Measurements from ENCODE around the gene DUS3L. TPM values are rescaled to one million over a fixed set of nuclear protein-coding genes. Genes with fewer than 3 reads are reported as not detected.

The DUS3L gene
- total and polyA plus RNA-seq, 2 of the 8 experiments (the other 6 are each of a cell fraction or from before 2014, with no cell fraction given) = 37.6 to 39.1 TPM

DNA sequence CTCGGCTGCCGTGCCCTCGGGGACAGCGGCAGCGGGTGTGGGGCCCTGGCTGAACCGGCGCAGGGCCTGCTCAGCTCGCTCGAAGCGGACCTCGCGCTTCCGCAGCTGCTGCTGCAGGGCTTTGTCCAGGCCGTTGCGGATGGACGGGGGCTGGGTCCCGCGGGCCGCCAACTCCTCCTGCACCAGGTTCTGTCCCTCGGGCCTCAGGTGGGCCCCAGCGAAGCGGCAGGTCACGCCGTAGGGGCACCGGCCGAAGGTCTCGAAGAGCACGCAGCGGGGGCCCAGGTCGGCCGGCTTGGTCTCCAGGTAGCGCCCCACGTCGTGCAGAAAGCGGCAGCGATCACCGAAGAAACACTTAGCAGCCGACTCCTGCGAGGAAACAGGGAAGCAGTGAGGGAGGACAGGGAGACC lies 1.6 kb downstream of the DUS3L start:
- CTCF ChIA-PET (ENCODE audit: partially characterized antibody) = interaction anchor here (1.0 kb wide), 1 partner anchor 15 kb away, joined by 5 read pairs; no protein-coding TSS in a partner anchor
- Histone ChIP-seq H2BK15ac (ENCODE audit: low read length) (no peak overlapping the region), H3K79me2 (ENCODE audit: control insufficient read depth in 1 of 2, insufficient read depth in 2 of 2, low read length in 2 of 2) (no peaks in the 10 kb centered on the region), H3K9me3 (ENCODE audit: insufficient read depth in 2 of 2, low read depth in 1 of 2, low read length in 1 of 2) (no peaks in the 10 kb centered on the region), H2AFZ (ENCODE audit: low read length) (no peak overlapping the region), H3K27ac (ENCODE audit: low read depth, low read length) (no peak overlapping the region), H3K56ac (replicated peaks; ENCODE audit: insufficient read length, low read depth, low read length) (no peak overlapping the region), H3K9ac (replicated peaks in 1 of 4; ENCODE audit: extremely low read depth in 1 of 4, low read depth in 3 of 4, low read length in 3 of 4) (no peak overlapping the region), H3K14ac (ENCODE audit: insufficient read length) (no peak overlapping the region), H4K20me1 (replicated peaks in 1 of 2; ENCODE audit: control insufficient read depth in 1 of 2, insufficient read depth in 2 of 2, low read length in 2 of 2) (peaks cover 0 to 10% of the 10 kb centered on the region in 2 experiments), H3K18ac (ENCODE audit: extremely low read depth, low read length) (no peak overlapping the region), H2BK5ac (ENCODE audit: low read depth, low read length) (no peak overlapping the region), H3K23me2 (ENCODE audit: low read depth, low read length) (peaks cover 3% of the 10 kb centered on the region; the same call in 1 of the 2 replicates), H3K4me2 (ENCODE audit: insufficient read depth in 1 of 2, low read depth in 2 of 2, low read length in 2 of 2) (no peak overlapping the region), H4K91ac (replicated peaks; ENCODE audit: insufficient read length, low read length) (no peak overlapping the region), H3K4me1 (replicated peaks in 1 of 4; ENCODE audit: control insufficient read depth in 3 of 4, insufficient read depth in 4 of 4, low read length in 3 of 4) (no peaks in the 10 kb centered on the region; a peak in 1 of 7 replicates), H2BK120ac (replicated peaks; ENCODE audit: low read depth, low read length) (no peak overlapping the region), H4K8ac (ENCODE audit: extremely low read depth, insufficient read depth, low read length) (peak overlapping the region; percentile 57; the same call in 1 of the 2 replicates), H3K4me3 (ENCODE audit: extremely low read depth in 1 of 4, insufficient read depth in 2 of 4, low read depth in 3 of 4, low read length in 4 of 4) (no peak overlapping the region), H3K4ac (replicated peaks; ENCODE audit: insufficient read length, low read depth, low read length) (no peak overlapping the region), H3K79me1 (ENCODE audit: low read depth, low read length) (peaks cover 5% of the 10 kb centered on the region; the same call in 1 of the 2 replicates), H3K23ac (ENCODE audit: insufficient read length) (no peak overlapping the region), H2BK12ac (ENCODE audit: low read depth, low read length) (no peak overlapping the region), H3K27me3 (replicated peaks in 1 of 4; ENCODE audit: control insufficient read depth in 3 of 4, extremely low read depth in 1 of 4, insufficient read depth in 3 of 4, low read length in 3 of 4) (no peaks in the 10 kb centered on the region), H4K5ac (ENCODE audit: insufficient read length, low read depth, low read length) (no peak overlapping the region), H3K36me3 (ENCODE audit: control insufficient read depth in 2 of 4, insufficient read depth in 4 of 4, low read length in 3 of 4) (peaks cover 20 to 40% (median 34%) of the 10 kb centered on the region in 4 experiments), H2BK20ac (ENCODE audit: low read length) (no peak overlapping the region), H2AK5ac (ENCODE audit: low read depth, low read length) (no peak overlapping the region)
- DNase-seq (ENCODE audit: low read depth in 1 of 2, low spot score in 2 of 2) (no peak), FAIRE-seq (no peak)
- POLR2A ChIA-PET (ENCODE audit: partially characterized antibody) = interaction anchor here (0.8 to 4.5 kb wide), 8 partner anchors 10 to 98 kb away, joined by 3 to 32 read pairs (median 6); partner anchors contain the start of genes CATSPERD and LONP1
- WGBS, 2 experiments (ENCODE audit: extremely low coverage in 1 of 2, insufficient coverage in 1 of 2, insufficient read length in 1 of 2, insufficient replicate concordance in 2 of 2, low coverage in 1 of 2, low lambda C conversion rate in 2 of 2, missing lambda C conversion rate in 1 of 2) = 94% methylated on average over 39 of the region's 39 CpGs; no CpG with 5 or more reads in 1 of the 2 experiments
- TF ChIP-seq BCL11A (IDR thresholded peaks at IDR 0.05; ENCODE audit: low read depth in 2 of 2, low read length in 2 of 2) (no peak), JUN (IDR thresholded peaks at IDR 0.05; ENCODE audit: low read depth, low read length) (no peak), SIRT6 (IDR thresholded peaks at IDR 0.05; ENCODE audit: low read length) (no peak), SP1 (IDR thresholded peaks at IDR 0.05; ENCODE audit: low read depth, low read length) (no peak), POLR2AphosphoS5 (IDR thresholded peaks at IDR 0.05; ENCODE audit: low read depth, low read length) (no peak), BACH1 (IDR thresholded peaks at IDR 0.05; ENCODE audit: low read length) (no peak), GABPA (IDR thresholded peaks at IDR 0.05; ENCODE audit: borderline replicate concordance, insufficient read depth, low read length) (no peak), TAF1 (IDR thresholded peaks at IDR 0.05; ENCODE audit: low read depth, low read length) (no peak), SAP30 (IDR thresholded peaks at IDR 0.05; ENCODE audit: insufficient read depth, insufficient replicate concordance, low read length) (no peak), TBP (IDR thresholded peaks at IDR 0.05; ENCODE audit: low read depth, low read length) (no peak), HDAC2 (IDR thresholded peaks at IDR 0.05; ENCODE audit: borderline replicate concordance in 1 of 2, low read depth in 2 of 2, low read length in 2 of 2) (no peak)
- TF ChIP-seq, protein P1, sequence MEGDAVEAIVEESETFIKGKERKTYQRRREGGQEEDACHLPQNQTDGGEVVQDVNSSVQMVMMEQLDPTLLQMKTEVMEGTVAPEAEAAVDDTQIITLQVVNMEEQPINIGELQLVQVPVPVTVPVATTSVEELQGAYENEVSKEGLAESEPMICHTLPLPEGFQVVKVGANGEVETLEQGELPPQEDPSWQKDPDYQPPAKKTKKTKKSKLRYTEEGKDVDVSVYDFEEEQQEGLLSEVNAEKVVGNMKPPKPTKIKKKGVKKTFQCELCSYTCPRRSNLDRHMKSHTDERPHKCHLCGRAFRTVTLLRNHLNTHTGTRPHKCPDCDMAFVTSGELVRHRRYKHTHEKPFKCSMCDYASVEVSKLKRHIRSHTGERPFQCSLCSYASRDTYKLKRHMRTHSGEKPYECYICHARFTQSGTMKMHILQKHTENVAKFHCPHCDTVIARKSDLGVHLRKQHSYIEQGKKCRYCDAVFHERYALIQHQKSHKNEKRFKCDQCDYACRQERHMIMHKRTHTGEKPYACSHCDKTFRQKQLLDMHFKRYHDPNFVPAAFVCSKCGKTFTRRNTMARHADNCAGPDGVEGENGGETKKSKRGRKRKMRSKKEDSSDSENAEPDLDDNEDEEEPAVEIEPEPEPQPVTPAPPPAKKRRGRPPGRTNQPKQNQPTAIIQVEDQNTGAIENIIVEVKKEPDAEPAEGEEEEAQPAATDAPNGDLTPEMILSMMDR (IDR thresholded peaks at IDR 0.05; ENCODE audit: control extremely low read depth in 1 of 3, insufficient read depth in 1 of 3, low read depth in 1 of 3, low read length in 3 of 3) = no peak
